Ishikawa (cell line): ENCODE data around the gene TFCP2L1.

Experiments
- CEBPB ChIP-seq: IDR thresholded peaks from 2 replicates; pipeline ENCODE4 v1.6.1; 2012
- CREB1 ChIP-seq: IDR thresholded peaks from 2 replicates; pipeline ENCODE4 v1.6.1; 2012; ENCODE audit warnings: low read depth
- EGR1 ChIP-seq: IDR thresholded peaks from 2 replicates; pipeline ENCODE4 v1.6.1; 2012
- EP300 ChIP-seq: IDR thresholded peaks from 2 replicates; pipeline ENCODE4 v1.6.1; 2012; ENCODE audit warnings: borderline replicate concordance
- FOXM1 ChIP-seq: IDR thresholded peaks from 2 replicates; pipeline ENCODE4 v1.6.1; 2012; ENCODE audit warnings: low read depth, borderline replicate concordance
- NFIC ChIP-seq: IDR thresholded peaks from 2 replicates; pipeline ENCODE4 v1.6.1; 2012
- RAD21 ChIP-seq: IDR thresholded peaks from 2 replicates; pipeline ENCODE4 v1.6.1; 2012; ENCODE audit warnings: low read depth
- REST ChIP-seq: IDR thresholded peaks from 2 replicates; pipeline ENCODE4 v1.6.1; 2012; ENCODE audit warnings: low read depth, mild to moderate bottlenecking
- TAF1 ChIP-seq: IDR thresholded peaks from 2 replicates; pipeline ENCODE4 v1.6.1; 2012; ENCODE audit warnings: low read depth, mild to moderate bottlenecking
- TCF12 ChIP-seq: IDR thresholded peaks from 2 replicates; pipeline ENCODE4 v1.6.1; 2012; ENCODE audit warnings: low read depth
- TEAD4 ChIP-seq: IDR thresholded peaks from 2 replicates; pipeline ENCODE4 v1.6.1; 2012
- USF1 ChIP-seq: IDR thresholded peaks from 2 replicates; pipeline ENCODE4 v1.6.1; 2012
- YY1 ChIP-seq: IDR thresholded peaks from 2 replicates; pipeline ENCODE4 v1.6.1; 2012; ENCODE audit warnings: low read depth
- ZBTB7A ChIP-seq: IDR thresholded peaks from 2 replicates; pipeline ENCODE4 v1.6.1; 2012; ENCODE audit warnings: low read depth
- TF ChIP-seq, protein P1 (sequence below): IDR thresholded peaks from 2 replicates; pipeline ENCODE4 v1.6.1; 2012

Gene TFCP2L1

GRCh38 chr2:121236650-121237180, 48.3 kb downstream of the TFCP2L1 start:
- TF ChIP-seq CEBPB (no peak), TCF12 (no peak), USF1 (no peak)

DNA sequence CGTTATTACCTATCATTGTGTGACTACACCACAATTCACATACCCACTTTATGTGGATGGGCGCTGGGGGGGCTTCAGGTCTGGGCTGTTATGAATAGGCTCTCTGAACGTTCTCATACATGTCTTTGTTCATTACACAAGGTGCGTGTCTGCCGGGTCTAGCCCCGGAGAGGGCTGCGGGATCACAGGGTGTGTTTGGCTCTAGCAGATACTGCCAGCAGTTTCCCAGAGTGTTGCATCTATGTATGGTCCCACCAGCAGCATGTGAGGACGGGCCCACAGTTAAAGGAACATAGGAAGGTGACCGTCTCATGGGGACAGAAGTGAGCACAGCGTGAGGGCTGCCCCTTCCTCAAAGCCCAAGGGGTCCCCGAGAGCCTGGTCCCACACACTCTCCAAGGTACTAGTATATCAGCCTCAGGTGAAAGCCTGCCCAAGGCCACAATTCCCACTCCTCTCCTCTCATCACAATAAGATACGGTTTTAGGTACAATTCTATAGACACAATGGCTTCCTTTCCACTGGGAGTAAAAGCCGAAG, 48.8 kb downstream of the TFCP2L1 start:
- TF ChIP-seq FOXM1 (no peak), TAF1 (no peak), EGR1 (no peak), ZBTB7A (no peak), USF1 (no peak), EP300 (no peak), TCF12 (no peak), YY1 (no peak), REST (no peak), CREB1 (no peak)
- TF ChIP-seq, protein P1, sequence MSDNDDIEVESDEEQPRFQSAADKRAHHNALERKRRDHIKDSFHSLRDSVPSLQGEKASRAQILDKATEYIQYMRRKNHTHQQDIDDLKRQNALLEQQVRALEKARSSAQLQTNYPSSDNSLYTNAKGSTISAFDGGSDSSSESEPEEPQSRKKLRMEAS = no peak

- TF ChIP-seq EGR1 = no peak
- TF ChIP-seq, protein P1 = no peak
- no peak for TF ChIP-seq TAF1
- TF ChIP-seq USF1 = no peak
- no peak for TF ChIP-seq FOXM1
- TF ChIP-seq EP300 = no peak
- no peak for TF ChIP-seq REST
- TF ChIP-seq TCF12 = no peak
- no peak for TF ChIP-seq CEBPB
- TF ChIP-seq ZBTB7A = no peak
- no peak for TF ChIP-seq TEAD4
- no peak for TF ChIP-seq RAD21
- TF ChIP-seq NFIC = no peak
- no peak for TF ChIP-seq CREB1
- no peak for TF ChIP-seq YY1
These were observed 49.5 kb downstream of the TFCP2L1 start for GRCh38 chr2:121235542-121235941.

- TF ChIP-seq USF1 = no peak
- TF ChIP-seq NFIC = no peak
- TF ChIP-seq EGR1 = no peak
- TF ChIP-seq, protein P1 = no peak
- no peak for TF ChIP-seq FOXM1
These were observed 50.2 kb downstream of the TFCP2L1 start for GRCh38 chr2:121234791-121235190.

- TF ChIP-seq EGR1 = no peak
- TF ChIP-seq CREB1 = no peak
- no peak for TF ChIP-seq RAD21
- TF ChIP-seq REST = no peak
- TF ChIP-seq YY1 = no peak
- TF ChIP-seq, protein P1 = no peak
- no peak for TF ChIP-seq CEBPB
- TF ChIP-seq TEAD4 = no peak
- no peak for TF ChIP-seq NFIC
- no peak for TF ChIP-seq USF1
- TF ChIP-seq TCF12 = no peak
- TF ChIP-seq ZBTB7A = no peak
- TF ChIP-seq EP300 = no peak
- no peak for TF ChIP-seq FOXM1
- no peak for TF ChIP-seq TAF1
These were observed 50.9 kb downstream of the TFCP2L1 start for GRCh38 chr2:121234144-121234543.
